ENCODE measurements around the gene MEF2B. TPM values are rescaled to one million over a fixed set of nuclear protein-coding genes. Genes with fewer than 3 reads are reported as not detected.

Gene MEF2B
- total and polyA plus RNA-seq, 4 donors, result 0.88 to 3.5 (median 1.7) TPM; not detected in 1

DNA sequence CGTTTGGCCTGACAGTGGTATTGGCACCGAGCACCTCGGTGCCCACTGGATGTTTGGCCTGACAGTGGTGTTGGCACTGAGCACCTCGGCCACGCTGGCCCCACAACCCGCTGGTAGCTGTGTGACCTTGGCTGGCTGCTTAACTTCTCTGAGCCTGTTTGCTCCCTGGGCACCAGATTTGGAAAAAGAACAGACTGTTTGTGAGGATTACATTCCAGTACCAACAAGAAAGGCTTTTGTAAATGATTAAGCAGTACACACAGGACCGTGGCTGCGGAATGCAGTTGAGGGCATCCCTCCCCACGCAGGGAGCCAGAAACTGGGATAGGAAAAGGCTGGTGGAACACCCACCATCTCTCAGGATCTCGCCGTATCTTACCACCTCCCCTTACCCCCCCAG, 74.4 kb downstream of the MEF2B start:
- WGBS (ENCODE audit: insufficient coverage), result 81% methylated on average over 6 of the region's 11 CpGs
- no peak for DNase-seq (ENCODE audit: low read depth in 4 of 6, low spot score in 6 of 6)

More for the DNA sequence above, 74.4 kb downstream of the MEF2B start:
- no peaks in the 10 kb centered on the region for H3K4me1 ChIP-seq (ENCODE audit: control insufficient read depth, insufficient read depth, low read length)
- H3K9me3 ChIP-seq (ENCODE audit: control insufficient read depth, insufficient read depth, low read length), result no peaks in the 10 kb centered on the region
- peaks cover 57% of the 10 kb centered on the region for H3K36me3 ChIP-seq (ENCODE audit: control insufficient read depth, insufficient read depth, low read length)
- no peaks in the 10 kb centered on the region for H3K27me3 ChIP-seq (ENCODE audit: control insufficient read depth, insufficient read depth, low read length)
- no peak overlapping the region for H3K4me3 ChIP-seq (ENCODE audit: low read depth, low read length)
- no peak overlapping the region for H3K27ac ChIP-seq (ENCODE audit: low read depth, low read length)

Other genes with a start within 250 kb of the MEF2B start
- 10 to 100 TPM in 1 of 2 donors, 1 to 10 TPM in 1; 9.9 to 32.5 TPM for gene HOMER3, start 229.0 kb downstream of the MEF2B start, total RNA-seq
- 10 to 100 TPM; 37.6 to 39.2 TPM for gene HOMER3, start 229.0 kb downstream of the MEF2B start, polyA plus RNA-seq (ENCODE audit: insufficient read length in 2 of 2)
- 10 to 100 TPM; 76.8 to 83.2 TPM for gene SUGP2, start 136.7 kb downstream of the MEF2B start, total RNA-seq
- 100 to 1,000 TPM; 176 to 198 TPM for gene SUGP2, start 136.7 kb downstream of the MEF2B start, polyA plus RNA-seq (ENCODE audit: insufficient read length in 2 of 2)
- 10 to 100 TPM; 28.0 to 29.3 TPM for gene ARMC6, start 136.7 kb downstream of the MEF2B start, total RNA-seq
- 10 to 100 TPM; 42.8 to 49.0 TPM for gene ARMC6, start 136.7 kb downstream of the MEF2B start, polyA plus RNA-seq (ENCODE audit: insufficient read length in 2 of 2)
- gene SLC25A42, start 106.3 kb downstream of the MEF2B start, total RNA-seq, result 1 to 10 TPM; 7.6 to 9.9 TPM
- 10 to 100 TPM; 19.8 to 25.0 TPM for gene SLC25A42, start 106.3 kb downstream of the MEF2B start, polyA plus RNA-seq (ENCODE audit: insufficient read length in 2 of 2)
- gene TMEM161A, start 31.8 kb downstream of the MEF2B start, total RNA-seq, result 10 to 100 TPM in 1 of 2 donors, 1 to 10 TPM in 1; 9.6 to 23.4 TPM
- 10 to 100 TPM; 25.1 to 36.8 TPM for gene TMEM161A, start 31.8 kb downstream of the MEF2B start, polyA plus RNA-seq (ENCODE audit: insufficient read length in 2 of 2)
- 10 to 100 TPM; 13.6 to 17.9 TPM for gene BORCS8, start 21.9 kb upstream of the MEF2B start, total RNA-seq
- 10 to 100 TPM; 30.1 to 38.4 TPM for gene BORCS8, start 21.9 kb upstream of the MEF2B start, polyA plus RNA-seq (ENCODE audit: insufficient read length in 2 of 2)
- gene RFXANK, start 22.0 kb upstream of the MEF2B start, total RNA-seq, result 100 to 1,000 TPM in 1 of 2 donors, 10 to 100 TPM in 1; 28.6 to 103 TPM
- gene RFXANK, start 22.0 kb upstream of the MEF2B start, polyA plus RNA-seq (ENCODE audit: insufficient read length in 2 of 2), result 10 to 100 TPM; 57.2 to 58.4 TPM
- gene NR2C2AP, start 33.2 kb upstream of the MEF2B start, total RNA-seq, result 10 to 100 TPM in 1 of 2 donors, 1 to 10 TPM in 1; 8.0 to 14.4 TPM
- 10 to 100 TPM; 17.2 to 18.1 TPM for gene NR2C2AP, start 33.2 kb upstream of the MEF2B start, polyA plus RNA-seq (ENCODE audit: insufficient read length in 2 of 2)
- 100 to 1,000 TPM; 135 to 184 TPM for gene NCAN, start 41.7 kb upstream of the MEF2B start, total RNA-seq
- 100 to 1,000 TPM; 491 to 623 TPM for gene NCAN, start 41.7 kb upstream of the MEF2B start, polyA plus RNA-seq (ENCODE audit: insufficient read length in 2 of 2)
- gene TM6SF2, start 103.0 kb upstream of the MEF2B start, total RNA-seq, result 1 to 10 TPM in 1 of 2 donors, under 1 TPM in 1; 0.89 to 2.8 TPM
- gene TM6SF2, start 103.0 kb upstream of the MEF2B start, polyA plus RNA-seq (ENCODE audit: insufficient read length in 2 of 2), result 1 to 10 TPM; 1.8 to 3.2 TPM
- gene SUGP1, start 150.2 kb upstream of the MEF2B start, total RNA-seq, result 10 to 100 TPM; 35.5 to 40.3 TPM
- gene SUGP1, start 150.2 kb upstream of the MEF2B start, polyA plus RNA-seq (ENCODE audit: insufficient read length in 2 of 2), result 10 to 100 TPM; 61.3 to 62.3 TPM
- 10 to 100 TPM; 28.0 to 41.8 TPM for gene MAU2, start 150.6 kb upstream of the MEF2B start, total RNA-seq
- 10 to 100 TPM; 52.4 to 78.8 TPM for gene MAU2, start 150.6 kb upstream of the MEF2B start, polyA plus RNA-seq (ENCODE audit: insufficient read length in 2 of 2)
- 10 to 100 TPM; 14.2 to 26.3 TPM for gene GATAD2A, start 235.4 kb upstream of the MEF2B start, total RNA-seq
- 10 to 100 TPM; 43.7 to 44.1 TPM for gene GATAD2A, start 235.4 kb upstream of the MEF2B start, polyA plus RNA-seq (ENCODE audit: insufficient read length in 2 of 2)

Data from spinal cord (tissue), 10 donors.